Mucosa of rectum (tissue), 2 donors: ENCODE results near the gene MPDZ.

ENCODE experiments used
- H3K27ac ChIP-seq, 2 donors: one replicate each; pipeline ENCODE4 v1.7.0; 2013; ENCODE audit warnings: inconsistent platforms in 2 of 2, low read depth in 2 of 2, low read length in 2 of 2
- H3K27me3 ChIP-seq, 2 donors: one replicate each; pipeline ENCODE4 v1.7.0; 2013; ENCODE audit warnings: low read length in 2 of 2; ENCODE audit not compliant: control insufficient read depth in 2 of 2, insufficient read depth in 2 of 2
- H3K36me3 ChIP-seq, 2 donors: one replicate each; pipeline ENCODE4 v1.7.0; 2013; ENCODE audit warnings: low read length in 2 of 2; ENCODE audit not compliant: control insufficient read depth in 2 of 2, insufficient read depth in 2 of 2
- H3K4me1 ChIP-seq, 2 donors: one replicate each; pipeline ENCODE4 v1.7.0; 2013; ENCODE audit warnings: low read length in 2 of 2, mild to moderate bottlenecking in 1 of 2; ENCODE audit not compliant: control insufficient read depth in 2 of 2, insufficient read depth in 2 of 2
- H3K4me3 ChIP-seq, 2 donors: one replicate each; pipeline ENCODE4 v1.7.0; 2013; ENCODE audit warnings: low read length in 2 of 2
- H3K9ac ChIP-seq, 2 donors: one replicate each; pipeline ENCODE4 v1.7.0; 2013; ENCODE audit warnings: low read length in 2 of 2, low read depth in 1 of 2, mild to moderate bottlenecking in 1 of 2
- H3K9me3 ChIP-seq, 2 donors: one replicate each; pipeline ENCODE4 v1.7.0; 2013; ENCODE audit warnings: low read length in 2 of 2; ENCODE audit not compliant: control insufficient read depth in 2 of 2
- donor health status: healthy.
- donor health status: Normal muscosa, but diverticular disease.

The MPDZ gene

GRCh38 chr9:13100914-13101572 lies 178.4 kb downstream of the MPDZ start:
- Histone ChIP-seq H3K4me1 (no peaks in the 10 kb centered on the region), H3K36me3 (no peaks in the 10 kb centered on the region), H3K27ac (no peak overlapping the region), H3K9ac (no peak overlapping the region), H3K9me3 (no peaks in the 10 kb centered on the region), H3K27me3 (no peaks in the 10 kb centered on the region), H3K4me3 (no peak overlapping the region)

- H3K27me3 ChIP-seq = no peaks in the 10 kb centered on the region
- H3K9ac ChIP-seq = no peak overlapping the region
- H3K4me3 ChIP-seq = no peak overlapping the region
- H3K4me1 ChIP-seq = no peaks in the 10 kb centered on the region
- no peak overlapping the region for H3K27ac ChIP-seq
- H3K36me3 ChIP-seq = no peaks in the 10 kb centered on the region
- no peaks in the 10 kb centered on the region for H3K9me3 ChIP-seq
Observed at GRCh38 chr9:13095056-13095455, 184.4 kb downstream of the MPDZ start.

- Histone ChIP-seq H3K9me3 (no peaks in the 10 kb centered on the region), H3K4me3 (no peak overlapping the region), H3K36me3 (no peaks in the 10 kb centered on the region), H3K27me3 (no peaks in the 10 kb centered on the region), H3K27ac (no peak overlapping the region), H3K4me1 (no peaks in the 10 kb centered on the region), H3K9ac (no peak overlapping the region)
Observed at GRCh38 chr9:13090628-13091027, 188.9 kb downstream of the MPDZ start.

GRCh38 chr9:13089666-13090065 lies 189.8 kb downstream of the MPDZ start:
- no peaks in the 10 kb centered on the region for H3K9me3 ChIP-seq
- H3K27me3 ChIP-seq = no peaks in the 10 kb centered on the region
- no peak overlapping the region for H3K9ac ChIP-seq
- H3K27ac ChIP-seq = no peak overlapping the region
- H3K4me3 ChIP-seq = no peak overlapping the region
- H3K4me1 ChIP-seq = no peaks in the 10 kb centered on the region
- no peaks in the 10 kb centered on the region for H3K36me3 ChIP-seq

- H3K4me3 ChIP-seq = no peak overlapping the region
- H3K9ac ChIP-seq = no peak overlapping the region
- H3K9me3 ChIP-seq = no peaks in the 10 kb centered on the region
- no peaks in the 10 kb centered on the region for H3K4me1 ChIP-seq
- H3K36me3 ChIP-seq = no peaks in the 10 kb centered on the region
- H3K27me3 ChIP-seq = no peaks in the 10 kb centered on the region
- H3K27ac ChIP-seq = no peak overlapping the region
Observed at GRCh38 chr9:13088720-13089427, 190.6 kb downstream of the MPDZ start.

GRCh38 chr9:13083963-13084528 lies 195.4 kb downstream of the MPDZ start:
- Histone ChIP-seq H3K9ac (no peak overlapping the region), H3K36me3 (no peaks in the 10 kb centered on the region), H3K27ac (no peak overlapping the region)

GRCh38 chr9:13083366-13083765 lies 196.1 kb downstream of the MPDZ start:
- no peaks in the 10 kb centered on the region for H3K27me3 ChIP-seq
- H3K4me3 ChIP-seq = no peak overlapping the region
- H3K4me1 ChIP-seq = no peaks in the 10 kb centered on the region
- H3K36me3 ChIP-seq = no peaks in the 10 kb centered on the region
- H3K9me3 ChIP-seq = no peaks in the 10 kb centered on the region
- H3K27ac ChIP-seq = no peak overlapping the region
- H3K9ac ChIP-seq = no peak overlapping the region

More at GRCh38 chr9:13083963-13084528, 195.4 kb downstream of the MPDZ start:
- Histone ChIP-seq H3K4me1 (no peaks in the 10 kb centered on the region), H3K9me3 (no peaks in the 10 kb centered on the region), H3K27me3 (no peaks in the 10 kb centered on the region), H3K4me3 (no peak overlapping the region)

- Histone ChIP-seq H3K27me3 (no peaks in the 10 kb centered on the region), H3K9me3 (no peaks in the 10 kb centered on the region), H3K27ac (no peak overlapping the region), H3K4me1 (no peaks in the 10 kb centered on the region), H3K36me3 (no peaks in the 10 kb centered on the region), H3K4me3 (no peak overlapping the region), H3K9ac (no peak overlapping the region)
Observed at GRCh38 chr9:13082796-13083195, 196.7 kb downstream of the MPDZ start.

- Histone ChIP-seq H3K36me3 (no peaks in the 10 kb centered on the region), H3K4me3 (no peak overlapping the region), H3K9me3 (no peaks in the 10 kb centered on the region), H3K27ac (no peak overlapping the region), H3K27me3 (no peaks in the 10 kb centered on the region), H3K9ac (no peak overlapping the region), H3K4me1 (no peaks in the 10 kb centered on the region)
Observed at GRCh38 chr9:13078164-13078563, 201.3 kb downstream of the MPDZ start.

- Histone ChIP-seq H3K9me3 (no peaks in the 10 kb centered on the region), H3K27ac (no peak overlapping the region), H3K9ac (no peak overlapping the region), H3K4me3 (no peak overlapping the region), H3K27me3 (no peaks in the 10 kb centered on the region), H3K36me3 (no peaks in the 10 kb centered on the region), H3K4me1 (no peaks in the 10 kb centered on the region)
Observed at GRCh38 chr9:13076616-13077015, 202.9 kb downstream of the MPDZ start.
